Ovary (tissue), 3 donors: Measurements from ENCODE around the gene CTCF.

Experiments used
- CTCF ChIP-seq, 3 donors: fragments of 450-650 bp in 2 of 3; fragments of 200-600 bp in 1 of 3; IDR thresholded peaks; one replicate each; pipeline versions ENCODE4 v1.5.1 to v1.8.0; 2016 to 2022; ENCODE audit warnings: antibody characterized with exemption in 3 of 3, mild to moderate bottlenecking in 1 of 3
- EP300 ChIP-seq: sonication (generic); formaldehyde crosslinking; IDR thresholded peaks from one replicate; pipeline ENCODE4 v1.6.1; 2017; ENCODE audit warnings: antibody characterized with exemption
- POLR2A ChIP-seq: fragments of 450-650 bp; IDR thresholded peaks from one replicate; pipeline ENCODE4 v1.6.1; 2017; ENCODE audit warnings: antibody characterized with exemption, mild to moderate bottlenecking, moderate library complexity
- donor health status: DM: no; HTN: no; CAD: no.

GRCh38 chr16:67594956-67595355 is 32.6 kb downstream of the CTCF start:
- TF ChIP-seq CTCF (IDR thresholded peaks at IDR 0.05) (no peak), POLR2A (no peak), EP300 (no peak)
